Mesenchymal stem cell (in vitro differentiated cells and primary cell): ENCODE data around the gene KIAA1614. TPM values are rescaled to one million over a fixed set of nuclear protein-coding genes. Genes with fewer than 3 reads are reported as not detected.

Source experiments
- DNase-seq: peaks from one replicate; pipeline ENCODE4 v3.0.0-alpha.2; 2013
- H2AFZ ChIP-seq: one replicate; pipeline ENCODE4 v1.6.1; 2013; ENCODE audit warnings: low read depth, mild to moderate bottlenecking, control low read depth, inconsistent platforms, low read length, moderate library complexity
- H2AK5ac ChIP-seq: 2 replicates; pipeline ENCODE4 v1.6.1; 2013; ENCODE audit warnings: low read length, moderate library complexity, mild to moderate bottlenecking, inconsistent platforms; ENCODE audit not compliant: severe bottlenecking
- H2BK120ac ChIP-seq: one replicate; pipeline ENCODE4 v1.6.1; 2013; ENCODE audit warnings: low read depth, mild to moderate bottlenecking, inconsistent platforms, low read length, moderate library complexity
- H2BK12ac ChIP-seq, 2 experiments: one replicate each; pipeline ENCODE4 v1.6.1; 2013; ENCODE audit warnings: inconsistent platforms in 2 of 2, low read length in 2 of 2, mild to moderate bottlenecking in 2 of 2, moderate library complexity in 2 of 2, control low read depth in 1 of 2
- H2BK15ac ChIP-seq: one replicate; pipeline ENCODE4 v1.6.1; 2013; ENCODE audit warnings: mild to moderate bottlenecking, low read depth, inconsistent platforms; ENCODE audit not compliant: poor library complexity, severe bottlenecking
- H2BK5ac ChIP-seq: 2 replicates; pipeline ENCODE4 v1.6.1; 2013; ENCODE audit warnings: low read depth, mild to moderate bottlenecking, low read length, control low read depth, inconsistent platforms; ENCODE audit not compliant: poor library complexity, severe bottlenecking
- H3K14ac ChIP-seq, 2 experiments: one replicate each; pipeline ENCODE4 v1.6.1; 2013; ENCODE audit warnings: inconsistent platforms in 2 of 2, low read length in 2 of 2, control low read depth in 1 of 2, mild to moderate bottlenecking in 1 of 2, moderate library complexity in 1 of 2
- H3K18ac ChIP-seq, 2 experiments: one replicate each; pipeline ENCODE4 v1.6.1; 2013; ENCODE audit warnings: inconsistent platforms in 2 of 2, low read length in 2 of 2, control low read depth in 1 of 2, low read depth in 1 of 2, mild to moderate bottlenecking in 1 of 2
- H3K23ac ChIP-seq, 2 experiments: one replicate each; pipeline ENCODE4 v1.6.1; 2013; ENCODE audit warnings: inconsistent platforms in 2 of 2, low read length in 2 of 2, mild to moderate bottlenecking in 2 of 2, moderate library complexity in 2 of 2, control low read depth in 1 of 2
- H3K27ac ChIP-seq: 2 replicates; pipeline ENCODE4 v1.5.1; 2013; ENCODE audit warnings: mild to moderate bottlenecking, moderate library complexity, low read length, control low read depth, inconsistent platforms; ENCODE audit not compliant: poor library complexity, severe bottlenecking
- H3K27me3 ChIP-seq, 2 experiments: 2 replicates each; pipeline versions ENCODE4 v1.6.1 to v1.7.0; 2013; ENCODE audit warnings: low read length in 2 of 2, mild to moderate bottlenecking in 2 of 2, moderate library complexity in 2 of 2, control low read depth in 1 of 2, inconsistent platforms in 1 of 2; ENCODE audit not compliant: control insufficient read depth in 1 of 2, insufficient read depth in 1 of 2
- H3K36me3 ChIP-seq, 2 experiments: 2 replicates each; pipeline versions ENCODE4 v1.6.1 to v1.7.0; 2013; ENCODE audit warnings: low read length in 2 of 2, control low read depth in 1 of 2, inconsistent platforms in 1 of 2, low read depth in 1 of 2, mild to moderate bottlenecking in 1 of 2; ENCODE audit not compliant: insufficient read depth in 2 of 2, control insufficient read depth in 1 of 2
- H3K4ac ChIP-seq, 2 experiments: one replicate each; pipeline ENCODE4 v1.6.1; 2013; ENCODE audit warnings: inconsistent platforms in 2 of 2, low read length in 2 of 2, mild to moderate bottlenecking in 2 of 2, moderate library complexity in 2 of 2, control low read depth in 1 of 2, low read depth in 1 of 2
- H3K4me1 ChIP-seq: 2 replicates; pipeline ENCODE4 v1.6.1; 2013; ENCODE audit warnings: low read depth, low read length, control low read depth; ENCODE audit not compliant: control insufficient read depth, insufficient read depth
- H3K4me2 ChIP-seq: 2 replicates; pipeline ENCODE4 v1.6.1; 2013; ENCODE audit warnings: low read length, mild to moderate bottlenecking, inconsistent platforms; ENCODE audit not compliant: poor library complexity, severe bottlenecking
- H3K4me3 ChIP-seq, 2 experiments: 2 replicates each; pipeline versions ENCODE4 v1.5.1 to v1.7.0; 2013; ENCODE audit warnings: low read length in 2 of 2, mild to moderate bottlenecking in 2 of 2, control low read depth in 1 of 2, low read depth in 1 of 2; ENCODE audit not compliant: insufficient read depth in 1 of 2
- H3K79me1 ChIP-seq: replicated peaks from 2 replicates; pipeline ENCODE4 v1.6.1; 2013; ENCODE audit warnings: mild to moderate bottlenecking, control low read depth, low read length, inconsistent platforms; ENCODE audit not compliant: poor library complexity, severe bottlenecking
- H3K9ac ChIP-seq: 2 replicates; pipeline ENCODE4 v1.7.0; 2013; ENCODE audit warnings: mild to moderate bottlenecking, low read length, moderate library complexity
- H3K9me3 ChIP-seq: 2 replicates; pipeline ENCODE4 v1.7.0; 2013; ENCODE audit warnings: mild to moderate bottlenecking, low read length; ENCODE audit not compliant: control insufficient read depth
- H4K8ac ChIP-seq: one replicate; pipeline ENCODE4 v1.6.1; 2013; ENCODE audit warnings: inconsistent platforms, mild to moderate bottlenecking, low read length, moderate library complexity
- H4K91ac ChIP-seq: one replicate; pipeline ENCODE4 v1.6.1; 2013; ENCODE audit warnings: mild to moderate bottlenecking, low read length, inconsistent platforms
- WGBS: methylation state at CpG from one replicate; pipeline ENCODE4 v1.1.7; 2013; ENCODE audit warnings: mixed read lengths; 5-methylcytosine and 5-hydroxymethylcytosine counted together
- polyA plus RNA-seq, 2 experiments: library from polyadenylated mRNA; stranded (reverse); fragments of 200-250 nt; gene quantifications; one replicate each; pipeline ENCODE4 v1.2.3, GENCODE V29; 2013

The KIAA1614 gene
- 1.6 TPM for polyA plus RNA-seq (2013, experiment 1 of 2)
- polyA plus RNA-seq (2013, experiment 2 of 2) = 1.8 TPM

- peak within 1 kb of the TSS; percentile 97 for H4K8ac ChIP-seq
- peaks cover 13 to 19% of the 10 kb centered on the region in 2 experiments for H3K36me3 ChIP-seq
- WGBS = 4% methylated on average over 43 of the region's 76 CpGs
- peaks cover 22% of the 10 kb centered on the region for H3K4me1 ChIP-seq
- peak within 1 kb of the TSS; percentile 50 to 52 for H2BK12ac ChIP-seq
- H3K18ac ChIP-seq = peak within 1 kb of the TSS; percentile 86 to 93
- peak within 1 kb of the TSS; percentile 91 for H3K9ac ChIP-seq
- peaks cover 10% of the 10 kb centered on the region for H3K79me1 ChIP-seq
- peak within 1 kb of the TSS; percentile 39 to 94 for H3K23ac ChIP-seq
- peak within 1 kb of the TSS; percentile 79 to 86 for H3K4me3 ChIP-seq
- DNase-seq = peak; percentile 51
- H2BK15ac ChIP-seq = peak within 1 kb of the TSS; percentile 95
- H3K27me3 ChIP-seq = no peaks in the 10 kb centered on the region
- H3K14ac ChIP-seq = peak within 1 kb of the TSS; percentile 64 to 79
- H4K91ac ChIP-seq = peak within 1 kb of the TSS; percentile 80
- no peak within 1 kb of the TSS for H2AK5ac ChIP-seq
- H2BK5ac ChIP-seq = peak within 1 kb of the TSS; percentile 12
- H2BK120ac ChIP-seq = peak within 1 kb of the TSS; percentile 91
- H3K4ac ChIP-seq = peak within 1 kb of the TSS; percentile 87 to 97
- H3K27ac ChIP-seq = peak within 1 kb of the TSS; percentile 43
- H2AFZ ChIP-seq = peak within 1 kb of the TSS; percentile 78
- H3K4me2 ChIP-seq = peak within 1 kb of the TSS; percentile 91
- no peaks in the 10 kb centered on the region for H3K9me3 ChIP-seq
These were observed at the start of gene KIAA1614 for GRCh38 chr1:180912801-180913565. Gene KIAA1614, plus strand, starts transcription at chr1:180912897. Its CDS starts 347 bp downstream, at chr1:180913244.

- Histone ChIP-seq H4K91ac (no peak overlapping the region), H2BK5ac (no peak overlapping the region), H3K4me2 (no peak overlapping the region), H2AFZ (no peak overlapping the region), H3K9me3 (no peaks in the 10 kb centered on the region), H3K23ac (no peak overlapping the region), H2BK15ac (no peak overlapping the region), H2AK5ac (no peak overlapping the region), H3K4me3 (no peak overlapping the region), H3K4me1 (no peaks in the 10 kb centered on the region), H2BK120ac (no peak overlapping the region), H3K36me3 (peaks cover 0 to 15% of the 10 kb centered on the region in 2 experiments), H2BK12ac (no peak overlapping the region), H3K18ac (no peak overlapping the region), H3K14ac (no peak overlapping the region), H3K4ac (no peak overlapping the region), H3K27ac (no peak overlapping the region), H4K8ac (no peak overlapping the region), H3K9ac (peak overlapping the region; percentile 26), H3K27me3 (no peaks in the 10 kb centered on the region), H3K79me1 (no peaks in the 10 kb centered on the region)
- 0% methylated on average over 2 of the region's 6 CpGs for WGBS
- DNase-seq = peak; percentile 67
These were observed 49.4 kb upstream of the KIAA1614 start for GRCh38 chr1:180863158-180863775.

DNA sequence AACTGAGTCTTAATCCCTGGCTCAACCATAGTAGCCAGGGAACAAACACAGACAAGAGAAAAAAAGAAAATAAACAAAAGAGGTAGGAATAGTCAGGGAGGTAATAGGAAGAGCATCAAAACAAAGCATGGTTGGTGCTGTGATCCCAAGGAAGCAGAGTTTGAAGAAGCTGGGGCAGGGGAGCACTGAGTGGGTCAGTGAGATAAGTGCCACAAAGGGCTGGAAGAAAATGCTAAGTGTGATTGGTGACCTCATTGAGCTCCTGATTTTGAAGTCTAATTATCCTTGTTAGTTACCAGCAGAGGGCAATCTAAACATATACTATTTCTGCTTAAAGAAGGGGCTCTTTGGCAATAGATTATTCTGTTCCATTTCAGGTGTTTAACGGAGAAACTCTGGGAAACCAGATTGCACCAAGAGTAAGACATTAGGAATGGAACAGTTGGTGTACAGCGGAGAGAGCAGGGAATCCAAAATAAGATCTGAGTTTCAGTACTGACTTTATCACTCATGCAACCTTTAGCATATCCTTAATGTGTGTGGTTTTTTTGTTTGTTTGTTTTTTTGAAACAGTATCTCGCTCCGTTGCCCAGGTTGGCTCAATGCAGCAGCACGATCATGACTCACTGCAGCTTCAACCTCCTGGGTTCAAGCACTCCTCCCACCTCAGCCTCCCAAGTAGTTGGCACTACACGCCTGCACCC is 30.7 kb upstream of the KIAA1614 start:
- WGBS = 42% methylated on average over 5 of the region's 6 CpGs

More for the DNA sequence above, 30.7 kb upstream of the KIAA1614 start:
- Histone ChIP-seq H2BK15ac (no peak overlapping the region), H3K27me3 (no peaks in the 10 kb centered on the region), H3K36me3 (peaks cover 0 to 37% of the 10 kb centered on the region in 2 experiments), H3K4me3 (no peak overlapping the region), H3K4me2 (no peak overlapping the region), H2BK5ac (no peak overlapping the region), H3K27ac (no peak overlapping the region), H4K8ac (no peak overlapping the region), H3K18ac (peak overlapping the region in 1 of 2 experiments; percentile 54), H3K4me1 (peaks cover 2% of the 10 kb centered on the region), H3K9ac (peak overlapping the region; percentile 45), H2BK120ac (no peak overlapping the region), H3K14ac (no peak overlapping the region), H3K4ac (no peak overlapping the region), H3K23ac (no peak overlapping the region), H2AK5ac (no peak overlapping the region), H3K9me3 (no peaks in the 10 kb centered on the region), H3K79me1 (peaks cover 1% of the 10 kb centered on the region), H4K91ac (no peak overlapping the region), H2AFZ (no peak overlapping the region), H2BK12ac (no peak overlapping the region)
- DNase-seq = peak; percentile 68
